CD4-positive, alpha-beta T cell treated with Interleukin-6 for 4 hours (primary cell): ENCODE data around the gene GTPBP10.

Experiments used
- DNase-seq: peaks from one replicate; pipeline ENCODE4 v3.0.0-alpha.2; 2020; ENCODE audit warnings: mixed read lengths

The GTPBP10 gene

DNA sequence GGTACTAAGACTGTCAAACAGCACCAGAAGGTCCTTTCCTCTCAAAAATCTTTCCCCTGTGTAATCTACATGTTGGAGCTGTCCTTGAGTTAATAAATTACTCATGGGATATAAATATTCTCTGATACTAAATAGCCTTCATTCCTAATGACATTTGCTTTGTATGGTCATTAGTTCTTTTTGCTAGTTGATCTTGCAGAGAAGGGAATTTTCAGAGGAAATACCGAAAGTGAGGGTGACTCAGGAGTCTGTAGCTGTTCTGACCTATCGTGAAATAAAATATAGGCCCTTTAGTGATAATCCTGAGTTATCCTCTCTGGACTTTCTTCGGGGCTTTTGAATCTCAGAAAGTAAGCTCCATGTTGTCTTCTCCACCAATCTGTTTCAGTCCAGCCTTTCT is 37.3 kb downstream of the GTPBP10 start:
- DNase-seq: no peak

DNA sequence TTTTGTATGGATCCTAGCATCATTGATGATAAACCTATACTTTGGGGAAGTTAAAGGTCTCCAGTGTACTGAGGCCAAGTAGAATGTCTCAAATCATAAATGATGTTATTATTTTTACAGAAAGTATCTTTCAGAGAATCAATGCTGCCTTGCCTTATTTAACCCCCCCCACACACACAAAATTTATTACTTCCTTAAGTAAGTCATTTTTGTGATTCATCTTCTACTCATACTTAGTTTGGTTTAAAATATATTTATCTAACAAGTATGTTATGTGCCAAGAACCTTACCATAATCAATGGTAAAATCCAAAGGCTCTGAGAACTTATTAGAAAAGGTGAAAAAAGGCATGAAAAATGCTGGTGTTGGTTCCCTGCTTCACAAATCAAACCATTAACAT is 37.9 kb downstream of the GTPBP10 start:
- DNase-seq: no peak

- DNase-seq: no peak
These were observed 41.1 kb downstream of the GTPBP10 start for GRCh38 chr7:90387470-90388240.

DNA sequence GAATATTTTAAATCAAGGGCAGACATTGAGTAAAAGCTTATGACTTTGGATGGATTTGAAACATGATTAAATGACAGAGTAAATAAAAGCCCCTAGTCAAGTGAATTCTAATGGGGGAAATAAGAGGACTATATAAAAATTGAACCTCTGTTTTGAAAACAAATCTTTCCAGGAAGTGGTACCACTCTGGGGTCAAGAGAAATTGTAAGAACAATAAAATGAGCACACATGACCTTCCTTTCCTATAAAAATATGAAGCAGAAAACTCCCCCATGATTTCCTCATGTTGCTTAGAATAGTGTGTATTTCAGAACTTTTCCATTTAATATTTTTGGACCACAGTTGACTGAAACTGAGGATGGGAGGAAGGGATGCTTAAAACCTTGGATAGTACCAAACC is 44.4 kb downstream of the GTPBP10 start:
- no peak for DNase-seq

GRCh38 chr7:90391488-90391887 is 45.0 kb downstream of the GTPBP10 start:
- DNase-seq: no peak

- no peak for DNase-seq
These were observed 49.9 kb downstream of the GTPBP10 start for GRCh38 chr7:90396420-90396819.

DNA sequence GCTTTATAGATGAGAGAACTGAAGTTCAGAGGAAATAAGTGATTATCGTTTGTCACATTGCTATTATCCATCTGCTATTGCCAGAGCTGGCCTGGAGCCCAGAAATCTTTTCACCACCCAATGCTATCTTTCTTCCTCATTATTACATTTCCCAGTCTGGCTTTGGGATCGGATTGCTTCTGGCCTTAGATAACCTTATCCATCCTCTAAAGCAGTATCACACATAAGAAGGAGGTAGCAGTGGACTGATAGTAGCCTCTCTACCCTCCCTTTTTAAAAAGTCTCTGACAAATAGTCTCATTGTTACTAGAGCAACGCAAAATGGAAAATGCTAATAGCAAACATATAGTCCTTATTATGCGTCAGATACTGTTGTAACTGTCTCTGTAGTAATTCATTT is 55.5 kb downstream of the GTPBP10 start:
- no peak for DNase-seq

- no peak for DNase-seq
These were observed 56.3 kb downstream of the GTPBP10 start for GRCh38 chr7:90402785-90403173.

GRCh38 chr7:90403174-90404113 is 56.9 kb downstream of the GTPBP10 start, which contains the start of gene CLDN12:
TSS of gene CLDN12 (plus strand) at chr7:90403461. CDS start at chr7:90412677, 9,216 bp downstream.
- peak; percentile 64 for DNase-seq

GRCh38 chr7:90404777-90405176 is 58.3 kb downstream of the GTPBP10 start:
- no peak for DNase-seq

DNA sequence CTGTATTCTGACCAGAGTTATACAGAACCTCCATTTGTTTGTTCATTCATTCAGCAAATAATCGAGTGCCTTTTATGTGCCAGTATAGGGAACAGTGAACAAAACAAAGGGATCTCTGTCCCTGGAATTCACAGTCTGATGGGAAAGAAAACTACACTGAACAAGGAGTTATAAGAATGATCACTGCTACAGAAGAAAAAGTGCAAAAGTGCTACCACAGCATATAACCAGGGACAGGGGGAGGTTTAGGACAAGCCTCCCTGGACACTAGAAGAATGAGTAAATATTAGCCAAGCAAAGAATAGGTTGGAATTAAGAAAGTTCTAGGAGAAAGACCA is 60.9 kb downstream of the GTPBP10 start:
- DNase-seq: no peak

DNA sequence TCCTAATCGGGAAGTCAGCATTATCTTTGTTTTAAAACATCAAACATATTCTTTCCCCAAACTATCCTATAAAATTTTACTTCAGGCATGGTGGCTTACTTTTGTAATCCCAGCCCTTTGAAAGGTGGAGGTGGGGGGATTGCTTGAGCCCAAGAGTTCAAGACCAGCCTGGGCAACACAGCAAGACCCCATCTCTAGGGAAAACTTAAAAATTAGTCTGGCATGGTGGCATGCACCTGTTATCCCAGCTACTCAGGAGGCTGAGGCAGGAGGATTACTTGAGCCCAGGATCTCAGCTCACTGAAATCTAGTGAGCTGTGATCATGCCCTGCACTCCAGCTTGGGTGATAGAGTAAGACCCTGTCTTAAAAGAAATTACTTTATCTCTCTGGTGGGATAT is 61.6 kb downstream of the GTPBP10 start:
- DNase-seq: no peak

DNA sequence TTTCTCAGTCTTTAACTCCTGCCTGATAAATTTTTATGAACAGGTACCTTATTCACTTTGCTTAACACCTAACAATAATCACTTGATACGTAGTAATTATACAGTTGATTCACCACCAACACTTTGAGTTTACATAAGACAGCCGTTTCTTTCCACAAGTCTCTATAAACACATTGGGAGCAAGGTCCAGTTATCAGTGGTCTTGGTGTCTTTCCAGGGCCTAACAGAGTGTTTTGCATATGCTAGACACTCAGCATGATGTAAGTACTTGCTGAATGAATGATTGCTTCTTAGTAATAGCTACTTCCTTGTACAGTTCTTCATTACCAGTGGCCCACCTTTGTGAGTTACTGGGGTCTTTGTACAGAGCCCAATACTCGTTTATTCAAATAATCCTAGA is 63.2 kb downstream of the GTPBP10 start:
- DNase-seq: no peak

DNA sequence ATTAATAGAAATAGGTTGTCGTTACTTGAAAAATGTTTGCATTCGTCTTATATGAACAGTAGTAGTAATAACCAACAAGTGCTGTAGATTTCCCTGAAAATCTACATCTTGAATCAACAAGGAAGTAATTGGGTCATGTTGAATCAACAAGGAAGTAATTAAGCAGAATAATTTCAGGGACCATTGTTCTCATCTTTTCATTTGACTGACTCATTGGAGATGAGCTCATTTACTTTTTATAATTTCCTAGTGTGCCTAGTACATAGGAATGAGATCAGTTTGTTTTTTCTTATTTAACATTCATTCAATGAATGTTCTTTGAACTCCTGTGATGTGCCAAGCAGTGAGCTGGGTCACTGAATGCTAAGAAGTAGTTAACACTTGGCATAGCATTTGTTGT is 65.0 kb downstream of the GTPBP10 start:
- no peak for DNase-seq

GRCh38 chr7:90412458-90413184 is 66.1 kb downstream of the GTPBP10 start:
- DNase-seq: peak; percentile 23

DNA sequence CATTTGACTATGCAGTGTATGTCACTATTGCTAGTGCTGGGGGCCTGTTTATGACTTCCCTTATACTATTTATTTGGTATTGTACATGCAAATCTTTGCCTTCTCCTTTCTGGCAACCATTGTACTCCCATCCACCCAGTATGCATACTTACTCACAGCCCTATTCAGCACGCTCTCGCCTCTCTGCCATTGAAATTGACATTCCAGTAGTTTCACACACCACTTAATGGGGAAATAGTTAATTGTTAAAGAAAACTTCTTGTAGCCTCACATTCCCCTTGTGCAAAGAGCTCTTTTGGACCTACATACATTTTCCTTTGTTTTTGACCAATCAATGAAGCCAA is 66.6 kb downstream of the GTPBP10 start:
- no peak for DNase-seq

GRCh38 chr7:90421651-90422050 is 75.1 kb downstream of the GTPBP10 start:
- no peak for DNase-seq

- no peak for DNase-seq
These were observed 78.2 kb downstream of the GTPBP10 start for GRCh38 chr7:90424720-90425119.

- no peak for DNase-seq
These were observed 78.9 kb downstream of the GTPBP10 start for GRCh38 chr7:90425376-90425775.

- DNase-seq: no peak
These were observed 84.3 kb downstream of the GTPBP10 start for GRCh38 chr7:90430614-90431460.

GRCh38 chr7:90432752-90433151 is 86.2 kb downstream of the GTPBP10 start:
- no peak for DNase-seq

DNA sequence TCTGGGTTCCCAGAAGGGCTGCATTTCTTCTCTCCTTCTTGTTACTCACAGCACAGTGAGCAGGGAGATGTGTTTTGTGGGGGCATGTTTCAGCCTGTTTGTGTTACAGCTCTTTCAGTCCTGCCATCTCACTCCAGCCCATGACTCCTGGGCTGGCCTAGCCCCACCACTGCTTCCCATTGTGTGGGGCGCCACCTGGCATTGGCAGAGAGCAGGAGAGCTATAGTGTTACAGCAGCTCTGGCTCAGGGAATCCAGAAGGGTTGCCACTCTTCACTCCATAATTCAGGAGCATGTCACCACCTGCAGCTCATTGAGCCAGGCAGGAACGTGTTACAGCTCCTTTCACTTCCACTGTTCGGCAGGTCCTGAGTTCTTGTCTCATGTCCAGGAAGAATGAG is 86.7 kb downstream of the GTPBP10 start:
- no peak for DNase-seq
